Measurements from ENCODE around the gene BMERB1. TPM values are rescaled to one million over a fixed set of nuclear protein-coding genes. Genes with fewer than 3 reads are reported as not detected.
"Not testable (repeated sequence)": the region's sequence is repeated elsewhere in the genome, so short reads cannot be mapped to it uniquely, and the experiment has no call there.

Gene BMERB1
- polyA plus RNA-seq (ENCODE audit: low read depth in 6 of 6) = 1 to 10 TPM in 1 of 6 donors, under 1 TPM in 3, not detected in 2; 0.36 to 1.1 (median 0.82) TPM

- ATAC-seq (ENCODE audit: low read depth in 2 of 2) (peak; percentile 41 to 52), DNase-seq (no peak)
- H3K27me3 Mint-ChIP-seq = peaks cover 23 to 38% (median 32%) of the 10 kb centered on the region in 3 donors
- peak within 1 kb of the TSS; percentile 58 to 87 (median 77) for H3K4me3 Mint-ChIP-seq
- H3K4me1 Mint-ChIP-seq = peaks cover 5 to 17% (median 16%) of the 10 kb centered on the region in 3 donors
- H3K9me3 Mint-ChIP-seq = no peaks in the 10 kb centered on the region
- H3K27ac Mint-ChIP-seq = peak within 1 kb of the TSS in 1 of 6 donors; percentile 66
- peaks cover 0 to 6% of the 10 kb centered on the region in 2 donors for H3K36me3 Mint-ChIP-seq
Measured at GRCh38 chr16:15434425-15435215, at the start of gene BMERB1. BMERB1 (plus strand) TSS chr16:15434588; CDS start chr16:15434654, 66 bp downstream.

- DNase-seq; H3K9me3 Mint-ChIP-seq; H3K4me1 Mint-ChIP-seq; H3K27ac Mint-ChIP-seq; ATAC-seq (ENCODE audit: low read depth in 2 of 2); H3K36me3 Mint-ChIP-seq; H3K4me3 Mint-ChIP-seq: not testable (repeated sequence)
- H3K27me3 Mint-ChIP-seq = peaks cover 0 to 15% (median 7%) of the 10 kb centered on the region in 3 donors
Measured at GRCh38 chr16:15388060-15388459, 46.3 kb upstream of the BMERB1 start.

- not testable (repeated sequence) for H3K27ac Mint-ChIP-seq, DNase-seq
Measured at GRCh38 chr16:15389916-15390315, 44.5 kb upstream of the BMERB1 start.

GRCh38 chr16:15393025-15393424 is 41.4 kb upstream of the BMERB1 start:
- not testable (repeated sequence) for H3K4me1 Mint-ChIP-seq; ATAC-seq (ENCODE audit: low read depth in 2 of 2); H3K9me3 Mint-ChIP-seq; DNase-seq; H3K27ac Mint-ChIP-seq; H3K4me3 Mint-ChIP-seq; H3K36me3 Mint-ChIP-seq
- peaks cover 0 to 34% (median 17%) of the 10 kb centered on the region in 3 donors for H3K27me3 Mint-ChIP-seq

More at GRCh38 chr16:15389916-15390315, 44.5 kb upstream of the BMERB1 start:
- H3K36me3 Mint-ChIP-seq; ATAC-seq (ENCODE audit: low read depth in 2 of 2); H3K4me1 Mint-ChIP-seq; H3K4me3 Mint-ChIP-seq; H3K9me3 Mint-ChIP-seq: not testable (repeated sequence)
- peaks cover 0 to 20% (median 12%) of the 10 kb centered on the region in 3 donors for H3K27me3 Mint-ChIP-seq

GRCh38 chr16:15395631-15396508 is 38.5 kb upstream of the BMERB1 start, which contains the start of gene MPV17L:
MPV17L (plus strand) TSS chr16:15395754; CDS start chr16:15395898, 144 bp downstream.
- Mint-ChIP-seq H3K27ac (peak within 1 kb of the TSS in 1 of 6 donors; percentile 69), H3K27me3 (peaks cover 0 to 27% (median 15%) of the 10 kb centered on the region in 3 donors), H3K4me3 (peak within 1 kb of the TSS in 6 of 8 donors; percentile 32 to 68 (median 58))
- not testable (repeated sequence) for H3K36me3 Mint-ChIP-seq, DNase-seq, H3K4me1 Mint-ChIP-seq, H3K9me3 Mint-ChIP-seq
- ATAC-seq (ENCODE audit: low read depth in 2 of 2) = peak in 1 of 2 donors; percentile 46

GRCh38 chr16:15396509-15396829 is 37.9 kb upstream of the BMERB1 start:
- H3K4me1 Mint-ChIP-seq; H3K27ac Mint-ChIP-seq; H3K9me3 Mint-ChIP-seq; DNase-seq; ATAC-seq (ENCODE audit: low read depth in 2 of 2); H3K36me3 Mint-ChIP-seq: not testable (repeated sequence)
- peaks cover 0 to 23% (median 15%) of the 10 kb centered on the region in 3 donors for H3K27me3 Mint-ChIP-seq
- H3K4me3 Mint-ChIP-seq = peak overlapping the region in 4 of 8 donors; percentile 2 to 68 (median 42)

- peaks cover 0 to 2% (median 0%) of the 10 kb centered on the region in 7 donors for H3K9me3 Mint-ChIP-seq
- H3K36me3 Mint-ChIP-seq = no peaks in the 10 kb centered on the region
- H3K27me3 Mint-ChIP-seq = peaks cover 0 to 19% (median 15%) of the 10 kb centered on the region in 3 donors
- DNase-seq (no peak), ATAC-seq (ENCODE audit: low read depth in 2 of 2) (no peak)
- H3K27ac Mint-ChIP-seq = no peak overlapping the region
- peaks cover 0 to 6% (median 0%) of the 10 kb centered on the region in 3 donors for H3K4me1 Mint-ChIP-seq
- peak overlapping the region in 1 of 8 donors; percentile 12 for H3K4me3 Mint-ChIP-seq
Measured at GRCh38 chr16:15396948-15397594, 37.3 kb upstream of the BMERB1 start.

- no peak for ATAC-seq (ENCODE audit: low read depth in 2 of 2)
- H3K4me1 Mint-ChIP-seq = peaks cover 5 to 10% (median 5%) of the 10 kb centered on the region in 3 donors
- peak overlapping the region in 1 of 8 donors; percentile 48 for H3K4me3 Mint-ChIP-seq
- DNase-seq = no peak
- no peaks in the 10 kb centered on the region for H3K36me3 Mint-ChIP-seq
- peaks cover 0 to 2% (median 0%) of the 10 kb centered on the region in 7 donors for H3K9me3 Mint-ChIP-seq
- H3K27me3 Mint-ChIP-seq = peaks cover 0 to 19% (median 9%) of the 10 kb centered on the region in 3 donors
- H3K27ac Mint-ChIP-seq = no peak overlapping the region
Measured at GRCh38 chr16:15398618-15399316, 35.6 kb upstream of the BMERB1 start.

GRCh38 chr16:15399317-15399716 is 35.1 kb upstream of the BMERB1 start:
- no peak for DNase-seq
- Mint-ChIP-seq H3K36me3 (no peaks in the 10 kb centered on the region), H3K27ac (peak overlapping the region in 1 of 6 donors; percentile 35), H3K9me3 (peaks cover 0 to 2% (median 0%) of the 10 kb centered on the region in 7 donors), H3K4me1 (peaks cover 9 to 16% (median 10%) of the 10 kb centered on the region in 3 donors), H3K27me3 (peaks cover 0 to 19% (median 8%) of the 10 kb centered on the region in 3 donors), H3K4me3 (no peak overlapping the region)
- ATAC-seq (ENCODE audit: low read depth in 2 of 2) = no peak

- not testable (repeated sequence) for H3K9me3 Mint-ChIP-seq; H3K27ac Mint-ChIP-seq; DNase-seq; ATAC-seq (ENCODE audit: low read depth in 2 of 2); H3K4me3 Mint-ChIP-seq; H3K36me3 Mint-ChIP-seq
- peaks cover 0 to 10% (median 8%) of the 10 kb centered on the region in 3 donors for H3K27me3 Mint-ChIP-seq
- H3K4me1 Mint-ChIP-seq = peaks cover 9 to 20% (median 10%) of the 10 kb centered on the region in 3 donors
Measured at GRCh38 chr16:15400314-15400713, 34.1 kb upstream of the BMERB1 start.

GRCh38 chr16:15401972-15402371 is 32.4 kb upstream of the BMERB1 start:
- Mint-ChIP-seq H3K36me3 (no peaks in the 10 kb centered on the region), H3K9me3 (no peaks in the 10 kb centered on the region), H3K4me3 (no peak overlapping the region), H3K4me1 (peaks cover 9 to 17% (median 10%) of the 10 kb centered on the region in 3 donors), H3K27ac (peak overlapping the region in 1 of 6 donors; percentile 6), H3K27me3 (peaks cover 0 to 5% (median 5%) of the 10 kb centered on the region in 3 donors)
- ATAC-seq (ENCODE audit: low read depth in 2 of 2) (no peak), DNase-seq (no peak)

GRCh38 chr16:15403392-15403995 is 30.9 kb upstream of the BMERB1 start:
- H3K4me1 Mint-ChIP-seq = peaks cover 9 to 17% (median 10%) of the 10 kb centered on the region in 3 donors

More at GRCh38 chr16:15403392-15403995, 30.9 kb upstream of the BMERB1 start:
- H3K27ac Mint-ChIP-seq = peak overlapping the region in 2 of 6 donors; percentile 20 to 42
- H3K4me3 Mint-ChIP-seq = peak overlapping the region in 2 of 8 donors; percentile 70 to 85
- no peaks in the 10 kb centered on the region for H3K27me3 Mint-ChIP-seq
- no peaks in the 10 kb centered on the region for H3K9me3 Mint-ChIP-seq
- DNase-seq (no peak), ATAC-seq (ENCODE audit: low read depth in 2 of 2) (no peak)
- no peaks in the 10 kb centered on the region for H3K36me3 Mint-ChIP-seq

Measured in naive B cell (primary cell).